IMR-90 (cell line): Measurements from ENCODE around the gene ZNF700. TPM values are rescaled to one million over a fixed set of nuclear protein-coding genes. Genes with fewer than 3 reads are reported as not detected.

ENCODE experiments used
- ATAC-seq: fragments of 200-7000 bp; cut with Tn5 transposase; 2 replicates; pipeline ENCODE4 v1.9.1; 2020; ENCODE audit warnings: low read depth, mild to moderate bottlenecking, moderate library complexity
- BruUV-seq: library from RNA; stranded (reverse); fragments of 400-500 nt; replicated peaks from 2 replicates; lab custom pipeline; 2021; lab: Mats Ljungman, UMichigan
- CTCF ChIA-PET: fragments of 300-600 bp; formaldehyde crosslinking; extraction: SDS; loops from one replicate; lab custom pipeline; 2021; ENCODE audit warnings: antibody characterized with exemption; lab: Yijun Ruan, JAX
- POLR2A ChIA-PET: fragments of 300-600 bp; sonication (Branson Sonifier 250); formaldehyde crosslinking; loops from one replicate; lab custom pipeline; 2022; ENCODE audit warnings: antibody characterized with exemption; ENCODE audit not compliant: unreplicated experiment; lab: Charles Lee
- DNase-seq: peaks from one replicate; pipeline ENCODE4 v3.0.0; 2013
- H2AFZ ChIP-seq: replicated peaks from 2 replicates; pipeline ENCODE3; 2013; ENCODE audit warnings: low read length, mild to moderate bottlenecking; ENCODE audit not compliant: poor library complexity
- H2AK5ac ChIP-seq: 2 replicates; pipeline ENCODE4 v1.6.1; 2013; ENCODE audit warnings: low read depth, low read length, inconsistent platforms
- H2AK9ac ChIP-seq: replicated peaks from 2 replicates; pipeline ENCODE3; 2013; ENCODE audit warnings: mild to moderate bottlenecking, low read depth, low read length, moderate library complexity; ENCODE audit not compliant: poor library complexity
- H2BK120ac ChIP-seq: 2 replicates; pipeline ENCODE4 v1.6.1; 2013; ENCODE audit warnings: low read depth, low read length, inconsistent platforms
- H2BK15ac ChIP-seq: 3 replicates; pipeline ENCODE4 v1.6.1; 2013; ENCODE audit warnings: low read depth, low read length, inconsistent platforms
- H2BK20ac ChIP-seq: 2 replicates; pipeline ENCODE4 v1.6.1; 2013; ENCODE audit warnings: low read depth, mild to moderate bottlenecking, inconsistent platforms, low read length, moderate library complexity
- H2BK5ac ChIP-seq: 2 replicates; pipeline ENCODE4 v1.6.1; 2013; ENCODE audit warnings: mild to moderate bottlenecking, low read depth, low read length, inconsistent platforms; ENCODE audit not compliant: poor library complexity, severe bottlenecking
- H3K14ac ChIP-seq: replicated peaks from 2 replicates; pipeline ENCODE4 v1.6.1; 2013; ENCODE audit warnings: low read depth, low read length, inconsistent platforms
- H3K18ac ChIP-seq: 2 replicates; pipeline ENCODE4 v1.6.1; 2013; ENCODE audit warnings: low read depth, low read length, control low read depth
- H3K23ac ChIP-seq: 2 replicates; pipeline ENCODE4 v1.6.1; 2013; ENCODE audit warnings: low read depth, low read length, inconsistent platforms
- H3K27ac ChIP-seq: 2 replicates; pipeline ENCODE4 v1.5.1; 2013; ENCODE audit warnings: mild to moderate bottlenecking, control low read depth, low read length; ENCODE audit not compliant: insufficient read depth
- H3K27me3 ChIP-seq: 2 replicates; pipeline ENCODE4 v1.6.1; 2013; ENCODE audit warnings: low read length; ENCODE audit not compliant: control insufficient read depth, insufficient read depth
- H3K36me3 ChIP-seq: 2 replicates; pipeline ENCODE4 v1.6.1; 2013; ENCODE audit warnings: low read length, mixed read lengths; ENCODE audit not compliant: control insufficient read depth, insufficient read depth
- H3K4ac ChIP-seq: 2 replicates; pipeline ENCODE4 v1.6.1; 2013; ENCODE audit warnings: low read depth, low read length, inconsistent platforms
- H3K4me1 ChIP-seq: 2 replicates; pipeline ENCODE4 v1.6.1; 2013; ENCODE audit warnings: low read length, mixed read lengths; ENCODE audit not compliant: control insufficient read depth, insufficient read depth
- H3K4me2 ChIP-seq: 2 replicates; pipeline ENCODE4 v1.6.1; 2013; ENCODE audit warnings: low read depth, mild to moderate bottlenecking, control low read depth, low read length, moderate library complexity
- H3K4me3 ChIP-seq: 2 replicates; pipeline ENCODE4 v1.5.1; 2013; ENCODE audit warnings: low read depth, mild to moderate bottlenecking, control low read depth, low read length, moderate library complexity; ENCODE audit not compliant: insufficient read depth
- H3K56ac ChIP-seq: 2 replicates; pipeline ENCODE4 v1.6.1; 2013; ENCODE audit warnings: low read length, inconsistent platforms; ENCODE audit not compliant: insufficient read depth; ENCODE audit errors: extremely low read depth
- H3K79me1 ChIP-seq, 2 experiments: 2 replicates each; pipeline ENCODE4 v1.6.1; 2013; ENCODE audit warnings: low read length in 2 of 2, inconsistent platforms in 1 of 2, low read depth in 1 of 2
- H3K9ac ChIP-seq: 2 replicates; pipeline ENCODE4 v1.6.1; 2013; ENCODE audit warnings: low read depth, low read length, control low read depth
- H3K9me1 ChIP-seq: 2 replicates; pipeline ENCODE4 v1.6.1; 2013; ENCODE audit warnings: low read length, inconsistent platforms; ENCODE audit not compliant: insufficient read depth
- H3K9me3 ChIP-seq: 2 replicates; pipeline ENCODE4 v1.6.1; 2013; ENCODE audit warnings: low read length; ENCODE audit not compliant: control insufficient read depth, insufficient read depth
- H4K20me1 ChIP-seq: 2 replicates; pipeline ENCODE4 v1.6.1; 2013; ENCODE audit warnings: low read length, inconsistent platforms; ENCODE audit not compliant: insufficient read depth
- H4K5ac ChIP-seq: 2 replicates; pipeline ENCODE4 v1.6.1; 2013; ENCODE audit warnings: mild to moderate bottlenecking, low read depth, low read length, control low read depth
- H4K8ac ChIP-seq, 2 experiments: 2 replicates each; pipeline ENCODE4 v1.6.1; 2013; ENCODE audit warnings: low read depth in 2 of 2, low read length in 2 of 2, control low read depth in 1 of 2, inconsistent platforms in 1 of 2
- H4K91ac ChIP-seq: 2 replicates; pipeline ENCODE4 v1.6.1; 2013; ENCODE audit warnings: low read depth, low read length, inconsistent platforms; ENCODE audit not compliant: insufficient read depth
- BHLHE40 ChIP-seq: fragments of 150-350 bp; IDR thresholded peaks from 2 replicates; pipeline ENCODE4 v1.6.1; 2016; ENCODE audit warnings: mild to moderate bottlenecking, low read depth, low read length
- CHD1 ChIP-seq: IDR thresholded peaks from 2 replicates; pipeline ENCODE4 v1.6.1; 2012; ENCODE audit warnings: low read depth, low read length, improper control_type of control experiment
- MAZ ChIP-seq: IDR thresholded peaks from 2 replicates; pipeline ENCODE4 v1.6.1; 2012; ENCODE audit warnings: low read depth, mild to moderate bottlenecking, low read length, improper control_type of control experiment, moderate library complexity, borderline replicate concordance
- MXI1 ChIP-seq: IDR thresholded peaks from 2 replicates; pipeline ENCODE4 v1.6.1; 2012; ENCODE audit warnings: low read depth, mild to moderate bottlenecking, low read length, moderate library complexity, borderline replicate concordance
- NFE2L2 ChIP-seq: fragments of 150-350 bp; IDR thresholded peaks from 2 replicates; pipeline ENCODE4 v1.6.1; 2016; ENCODE audit warnings: low read depth, mild to moderate bottlenecking, low read length
- POLR2A ChIP-seq: IDR thresholded peaks from 2 replicates; pipeline ENCODE4 v1.6.1; 2012; ENCODE audit warnings: mild to moderate bottlenecking, low read depth, low read length
- RCOR1 ChIP-seq: IDR thresholded peaks from 2 replicates; pipeline ENCODE4 v1.6.1; 2012; ENCODE audit warnings: mild to moderate bottlenecking, low read length, improper control_type of control experiment; ENCODE audit not compliant: insufficient replicate concordance
- RFX5 ChIP-seq: IDR thresholded peaks from 2 replicates; pipeline ENCODE4 v1.8.0; 2012; ENCODE audit warnings: low read depth, mild to moderate bottlenecking, low read length, moderate library complexity
- WGBS, 2 experiments: methylation state at CpG; one replicate each; pipeline versions ENCODE4 v1.1.5 to v1.1.7; 2013; ENCODE audit warnings: missing lambda C conversion rate in 2 of 2; ENCODE audit not compliant: insufficient read length in 1 of 2; ENCODE audit errors: extremely low coverage in 2 of 2; 5-methylcytosine and 5-hydroxymethylcytosine counted together
- dilution Hi-C: fragments of 300-500 bp; cut with HindIII; formaldehyde crosslinking; loops from one replicate; pipeline ENCODE4 v1.14.3; 2018; ENCODE audit warnings: low sequenced_read_pairs; ENCODE audit not compliant: unreplicated experiment
- in situ Hi-C: fragments of 300-500 bp; cut with MboI; formaldehyde crosslinking; loops from 3 replicates; pipeline ENCODE4 v1.14.3; 2019; ENCODE audit warnings: low sequenced_read_pairs, inconsistent platforms, mixed read lengths
- intact Hi-C: fragments of 100-400 bp; cut with micrococcal nuclease; formaldehyde crosslinking; loops from 2 replicates; pipeline ENCODE4 v1.10.0; 2022
- polyA plus RNA-seq, 3 experiments: library from polyadenylated mRNA; depleted of rRNA; stranded (reverse); fragments of >200 nt; gene quantifications; 2 replicates each; pipeline ENCODE4 v1.2.3, GENCODE V29; 2012; ENCODE audit warnings: low replicate concordance in 1 of 3
- total RNA-seq: library from RNA; depleted of rRNA; stranded (reverse); fragments of >200 nt; gene quantifications from 2 replicates; pipeline ENCODE4 v1.2.3, GENCODE V29; 2012
- TF ChIP-seq, protein P1 (sequence below): fragments of 150-350 bp; IDR thresholded peaks from 2 replicates; pipeline ENCODE4 v1.6.1; 2017; ENCODE audit warnings: mild to moderate bottlenecking, antibody characterized with exemption, low read length, low read depth
- TF ChIP-seq, protein P2 (sequence below): conservative IDR thresholded peaks from 2 replicates; pipeline ENCODE4 v1.5.1; 2012; ENCODE audit warnings: mild to moderate bottlenecking, low read depth, low read length, improper control_type of control experiment

Gene ZNF700
- total and polyA plus RNA-seq, 2 of the 4 experiments (the other 2 are of a cell fraction): 5.3 to 10.2 TPM

DNA sequence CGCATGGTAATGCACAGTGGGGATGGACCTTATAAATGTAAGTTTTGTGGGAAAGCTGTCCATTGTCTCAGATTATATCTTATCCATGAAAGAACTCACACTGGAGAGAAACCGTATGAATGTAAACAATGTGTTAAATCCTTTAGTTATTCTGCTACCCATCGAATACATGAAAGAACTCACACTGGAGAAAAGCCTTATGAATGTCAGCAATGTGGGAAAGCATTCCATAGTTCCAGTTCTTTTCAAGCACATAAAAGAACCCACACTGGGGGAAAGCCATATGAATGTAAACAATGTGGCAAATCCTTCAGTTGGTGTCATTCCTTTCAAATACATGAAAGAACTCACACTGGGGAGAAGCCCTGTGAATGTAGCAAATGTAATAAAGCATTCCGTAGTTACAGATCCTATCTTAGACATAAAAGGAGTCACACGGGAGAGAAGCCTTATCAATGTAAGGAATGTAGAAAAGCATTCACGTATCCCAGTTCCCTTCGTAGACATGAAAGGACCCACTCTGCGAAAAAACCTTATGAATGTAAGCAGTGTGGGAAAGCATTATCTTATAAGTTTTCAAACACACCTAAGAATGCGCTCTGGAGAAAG, 53.7 kb downstream of the ZNF700 start:
- Histone ChIP-seq H4K5ac (no peak overlapping the region), H3K9ac (no peak overlapping the region), H3K18ac (no peak overlapping the region), H3K79me1 (no peaks in the 10 kb centered on the region), H2BK20ac (no peak overlapping the region), H2AK5ac (no peak overlapping the region), H3K4me3 (no peak overlapping the region), H4K91ac (no peak overlapping the region), H2BK15ac (no peak overlapping the region), H4K20me1 (no peaks in the 10 kb centered on the region), H3K56ac (no peak overlapping the region), H3K9me3 (peaks cover 56% of the 10 kb centered on the region), H2BK120ac (no peak overlapping the region), H3K27ac (no peak overlapping the region), H3K4ac (no peak overlapping the region), H3K4me1 (no peaks in the 10 kb centered on the region), H2AK9ac (no peak overlapping the region), H3K27me3 (no peaks in the 10 kb centered on the region), H3K36me3 (peaks cover 4% of the 10 kb centered on the region; the same call in 1 of the 2 replicates), H3K14ac (no peak overlapping the region), H3K9me1 (no peaks in the 10 kb centered on the region), H3K4me2 (no peak overlapping the region), H4K8ac (no peak overlapping the region), H2AFZ (no peak overlapping the region), H2BK5ac (no peak overlapping the region), H3K23ac (no peak overlapping the region)
- no CpG with 5 or more reads among the region's 9 CpGs for WGBS, 2 experiments
- TF ChIP-seq RCOR1: no peak
- no peak for TF ChIP-seq POLR2A
- TF ChIP-seq CHD1: no peak
- no peak for TF ChIP-seq RFX5
- TF ChIP-seq, protein P1, sequence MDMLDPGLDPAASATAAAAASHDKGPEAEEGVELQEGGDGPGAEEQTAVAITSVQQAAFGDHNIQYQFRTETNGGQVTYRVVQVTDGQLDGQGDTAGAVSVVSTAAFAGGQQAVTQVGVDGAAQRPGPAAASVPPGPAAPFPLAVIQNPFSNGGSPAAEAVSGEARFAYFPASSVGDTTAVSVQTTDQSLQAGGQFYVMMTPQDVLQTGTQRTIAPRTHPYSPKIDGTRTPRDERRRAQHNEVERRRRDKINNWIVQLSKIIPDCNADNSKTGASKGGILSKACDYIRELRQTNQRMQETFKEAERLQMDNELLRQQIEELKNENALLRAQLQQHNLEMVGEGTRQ: no peak
- TF ChIP-seq MXI1: no peak
- TF ChIP-seq, protein P2, sequence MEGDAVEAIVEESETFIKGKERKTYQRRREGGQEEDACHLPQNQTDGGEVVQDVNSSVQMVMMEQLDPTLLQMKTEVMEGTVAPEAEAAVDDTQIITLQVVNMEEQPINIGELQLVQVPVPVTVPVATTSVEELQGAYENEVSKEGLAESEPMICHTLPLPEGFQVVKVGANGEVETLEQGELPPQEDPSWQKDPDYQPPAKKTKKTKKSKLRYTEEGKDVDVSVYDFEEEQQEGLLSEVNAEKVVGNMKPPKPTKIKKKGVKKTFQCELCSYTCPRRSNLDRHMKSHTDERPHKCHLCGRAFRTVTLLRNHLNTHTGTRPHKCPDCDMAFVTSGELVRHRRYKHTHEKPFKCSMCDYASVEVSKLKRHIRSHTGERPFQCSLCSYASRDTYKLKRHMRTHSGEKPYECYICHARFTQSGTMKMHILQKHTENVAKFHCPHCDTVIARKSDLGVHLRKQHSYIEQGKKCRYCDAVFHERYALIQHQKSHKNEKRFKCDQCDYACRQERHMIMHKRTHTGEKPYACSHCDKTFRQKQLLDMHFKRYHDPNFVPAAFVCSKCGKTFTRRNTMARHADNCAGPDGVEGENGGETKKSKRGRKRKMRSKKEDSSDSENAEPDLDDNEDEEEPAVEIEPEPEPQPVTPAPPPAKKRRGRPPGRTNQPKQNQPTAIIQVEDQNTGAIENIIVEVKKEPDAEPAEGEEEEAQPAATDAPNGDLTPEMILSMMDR: no peak
- TF ChIP-seq MAZ: no peak
- no peak for TF ChIP-seq BHLHE40
- no peak for TF ChIP-seq NFE2L2
- POLR2A ChIA-PET: no interaction called here
- ATAC-seq (no peak), DNase-seq (no peak)
- dilution Hi-C loops (no loop called here), intact Hi-C loops (no loop called here), in situ Hi-C loops (no loop called here)
- no TSS peak for BruUV-seq
- CTCF ChIA-PET: no interaction called here
